Stimulated activated CD4-positive, alpha-beta T cell treated with anti-CD3 and anti-CD28 coated beads, Interleukin-12 subunit alpha, Interleukin-12 subunit beta, amount 100 ng/mL, for 4 hours (primary cell): ENCODE measurements around the gene C1orf167.

ENCODE experiments used
- DNase-seq: peaks from one replicate; pipeline ENCODE4 v3.0.0-alpha.2; 2020

Gene C1orf167

GRCh38 chr1:11838349-11839272 lies 76.6 kb downstream of the C1orf167 start:
- DNase-seq = peak; percentile 73
